Germinal center (tissue), 1 donor: ENCODE measurements around the gene GON4L.
"Not testable (repeated sequence)": the region's sequence is repeated elsewhere in the genome, so short reads cannot be mapped to it uniquely, and the experiment has no call there.

Experiments
- DNase-seq: peaks from one replicate; pipeline ENCODE4 v3.0.0; 2012; ENCODE audit warnings: mixed read lengths, low spot score

Gene GON4L

DNA sequence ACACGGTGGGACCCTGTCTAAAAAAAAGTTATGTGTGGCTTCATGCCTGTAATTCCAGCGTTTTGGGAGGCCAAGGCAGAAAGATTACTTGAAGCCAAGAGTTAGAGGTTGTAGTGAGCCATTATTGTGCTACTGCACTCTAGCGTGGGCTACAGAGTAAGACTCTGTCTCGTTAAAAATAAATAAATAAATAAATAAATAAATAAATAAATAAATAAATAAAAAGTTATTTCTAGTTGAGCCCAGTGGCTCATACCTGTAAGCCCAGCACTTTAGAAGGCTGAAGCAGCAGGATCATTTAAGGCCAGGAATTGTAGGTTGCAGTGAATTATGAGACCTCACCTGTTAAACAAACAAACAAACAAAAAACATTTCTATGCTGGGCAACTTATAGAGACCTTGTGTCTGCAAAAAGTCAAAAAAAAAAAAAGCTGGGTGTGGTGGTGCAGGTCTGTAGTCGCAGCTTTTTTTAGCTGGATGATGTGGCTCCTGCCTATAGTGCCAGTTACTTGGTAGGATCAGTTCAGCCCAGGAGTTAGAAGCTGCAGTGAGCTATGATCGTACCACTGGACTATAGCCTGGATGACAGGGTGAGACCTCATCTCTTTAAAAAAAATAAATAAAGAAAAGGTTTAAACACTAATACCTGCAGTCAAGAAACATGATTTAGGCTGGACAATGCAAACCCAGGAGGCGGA is 25.6 kb downstream of the GON4L start:
- no peak for DNase-seq

DNA sequence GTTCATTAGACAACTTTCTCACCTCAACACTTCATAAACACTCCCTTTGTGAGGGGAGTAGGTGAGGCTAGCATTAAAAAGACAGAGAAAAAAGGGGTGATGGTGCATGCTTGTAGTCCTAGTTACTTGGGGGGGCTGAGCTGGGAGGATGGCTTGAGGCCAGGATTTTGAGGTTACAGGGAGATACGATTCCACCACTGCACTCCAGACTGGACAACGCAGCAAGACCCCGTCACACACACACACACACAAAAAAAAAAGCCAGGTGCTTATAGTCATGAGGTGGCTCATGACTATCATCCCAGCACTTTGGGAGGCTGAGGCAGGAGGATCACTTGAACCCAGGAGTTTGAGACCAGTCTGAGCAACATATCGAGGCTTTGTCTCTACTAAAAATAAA is 29.6 kb downstream of the GON4L start:
- DNase-seq, result no peak

DNA sequence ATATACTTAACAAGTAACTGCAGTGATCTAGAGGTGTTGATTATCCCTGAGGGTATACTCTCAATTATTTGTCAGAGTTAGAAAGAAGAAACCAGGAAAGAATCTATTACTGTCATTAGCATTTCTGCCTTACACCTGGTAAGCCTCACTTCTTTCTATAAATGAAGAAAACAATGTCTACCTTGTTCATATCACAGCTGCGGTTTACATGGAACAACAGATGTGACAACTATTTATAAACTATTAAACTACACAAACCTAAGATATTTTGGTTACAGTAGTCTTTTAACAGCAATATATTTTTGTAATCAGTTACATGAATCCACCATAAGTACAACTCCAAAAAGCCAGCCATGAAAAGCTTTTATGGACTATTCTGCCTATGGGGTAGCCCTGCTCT is 40.7 kb downstream of the GON4L start:
- no peak for DNase-seq

DNA sequence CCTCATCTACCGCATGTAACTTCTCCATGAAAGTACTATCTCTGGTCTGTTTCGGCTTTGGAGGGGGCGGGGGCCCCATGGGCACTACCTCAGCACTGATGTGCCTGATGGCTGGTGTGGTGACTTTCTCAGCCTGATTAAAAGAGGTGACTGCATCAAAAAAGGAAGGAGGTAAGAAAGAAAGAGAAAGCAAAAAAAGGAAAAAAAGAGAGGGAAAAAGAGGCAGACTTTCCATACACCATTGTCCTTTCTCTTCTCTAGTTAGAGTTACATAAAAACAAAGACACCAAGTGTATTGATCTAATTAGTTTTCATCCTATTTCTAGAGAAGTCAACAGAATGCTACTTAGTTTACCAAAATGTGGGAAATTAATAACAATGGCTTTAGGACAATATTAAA is 43.3 kb downstream of the GON4L start:
- DNase-seq, result no peak

DNA sequence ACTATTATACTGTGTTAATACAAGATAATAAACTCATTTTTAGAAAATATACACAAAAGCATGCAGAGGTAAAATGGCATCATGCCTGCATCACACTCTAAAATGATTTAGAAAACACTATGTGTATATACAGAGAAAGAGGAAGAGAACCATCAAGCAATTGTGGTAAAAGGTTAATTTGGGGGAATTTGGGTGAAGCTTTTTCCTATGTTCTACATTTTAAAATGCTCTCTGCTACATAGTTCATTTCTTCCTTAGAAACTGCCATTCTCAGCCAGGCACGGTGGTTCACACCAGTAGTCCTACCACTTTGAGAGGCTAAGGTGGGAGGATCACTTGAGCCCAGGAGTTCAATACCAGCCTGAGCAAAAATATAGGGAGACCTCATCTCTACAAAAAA is 44.1 kb downstream of the GON4L start:
- no peak for DNase-seq

DNA sequence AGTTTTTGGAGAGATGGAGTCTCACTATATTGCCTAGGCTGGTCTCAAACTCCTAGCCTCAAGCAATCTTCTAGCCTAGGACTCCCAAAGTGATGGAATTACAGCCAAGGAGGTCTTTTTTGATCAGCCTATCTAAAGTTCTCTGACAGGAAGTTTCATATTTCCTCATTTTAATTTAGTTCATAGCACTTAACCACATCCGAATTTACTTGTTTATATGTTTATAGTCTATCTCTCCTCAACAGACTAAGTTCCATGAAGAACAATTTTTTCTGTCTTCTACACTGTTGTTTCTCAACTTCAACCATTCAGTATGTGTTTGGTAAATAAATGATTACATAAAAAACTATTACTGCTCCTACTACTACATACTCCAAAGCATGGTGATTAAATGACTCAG is 47.9 kb downstream of the GON4L start:
- no peak for DNase-seq

DNA sequence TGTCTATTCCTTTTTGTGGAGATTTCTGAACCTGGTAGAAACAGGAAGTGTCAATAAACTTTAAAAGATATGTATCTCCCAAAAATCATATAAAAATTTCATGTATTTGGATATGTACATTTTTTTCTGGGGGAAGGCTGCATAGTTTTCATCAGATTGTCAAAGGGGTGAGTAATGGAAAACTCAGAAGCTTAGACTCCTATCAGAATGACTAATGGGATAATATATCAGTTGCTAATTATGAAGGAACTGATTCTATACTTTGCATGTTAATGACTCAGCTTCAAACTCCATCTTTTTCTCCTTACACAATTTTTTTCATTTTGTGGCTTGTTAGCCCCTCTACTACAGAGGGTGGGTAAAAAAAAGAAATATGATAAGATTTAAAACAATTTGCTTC is 55.9 kb downstream of the GON4L start:
- no peak for DNase-seq

DNA sequence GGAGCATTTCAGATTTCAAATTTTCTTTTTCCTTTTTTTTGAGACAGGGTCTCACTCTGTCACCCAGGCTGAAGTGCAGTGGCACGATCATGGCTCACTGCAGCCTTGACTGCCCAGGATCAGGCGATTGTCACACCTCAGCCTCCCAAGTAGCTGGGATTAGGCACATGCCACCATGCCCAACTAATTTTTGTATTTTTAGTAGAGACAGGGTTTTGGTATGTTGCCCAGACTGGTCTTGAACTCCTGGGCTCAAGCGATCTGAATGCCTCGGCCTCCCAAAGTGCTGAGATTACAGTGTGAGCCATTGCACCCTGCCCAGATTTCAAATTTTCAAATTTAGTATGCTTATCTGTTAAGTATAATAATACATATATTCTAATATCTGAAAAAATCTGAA is 61.4 kb downstream of the GON4L start:
- not testable (repeated sequence) for DNase-seq

DNA sequence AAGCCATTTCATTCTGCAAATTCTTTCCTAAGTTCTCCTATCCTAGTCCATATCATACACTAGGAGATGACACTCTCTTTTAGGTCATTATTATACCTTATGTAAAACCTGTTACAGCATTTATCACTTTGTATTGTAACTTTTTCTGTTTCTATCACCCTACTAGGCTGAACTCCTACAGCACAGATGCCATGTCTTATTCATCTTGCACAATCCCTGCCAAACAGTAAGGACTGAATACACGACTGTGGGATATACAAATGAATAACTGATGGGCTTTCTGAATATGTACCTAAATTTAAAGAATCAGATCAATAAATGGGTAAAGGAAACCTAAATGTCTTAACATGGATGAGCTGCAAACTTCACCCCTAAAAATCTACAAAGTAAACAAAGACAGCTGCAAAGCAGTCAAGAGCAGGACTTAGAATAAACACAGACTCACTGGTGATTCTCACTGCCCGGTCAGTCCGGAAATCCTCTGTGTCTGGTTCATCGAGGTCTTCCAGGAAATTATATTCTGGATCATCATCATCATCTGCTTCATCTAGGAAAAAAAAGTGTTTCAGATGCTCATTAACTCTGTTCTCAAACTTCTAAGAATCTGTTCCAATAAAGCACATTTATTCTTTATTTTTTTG is 62.3 kb downstream of the GON4L start:
- no peak for DNase-seq

DNA sequence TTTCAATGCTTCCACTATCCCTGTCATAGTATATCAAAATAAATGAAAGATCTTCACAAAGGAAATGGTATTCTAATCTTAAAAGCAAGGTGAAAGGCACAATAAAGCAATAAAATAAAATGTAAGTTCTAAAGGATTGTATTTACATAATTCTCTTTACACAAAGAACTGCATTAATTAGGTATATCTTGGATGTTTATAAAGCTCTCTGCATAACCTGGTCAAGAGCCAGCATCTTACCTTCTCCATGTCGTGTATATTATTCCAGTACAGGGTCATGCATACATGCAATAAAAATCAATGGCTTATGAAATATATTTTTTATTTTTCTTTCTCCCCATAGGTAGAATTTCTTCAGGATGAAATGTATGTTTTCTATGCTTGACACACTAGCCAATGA is 63.8 kb downstream of the GON4L start:
- DNase-seq, result no peak

DNA sequence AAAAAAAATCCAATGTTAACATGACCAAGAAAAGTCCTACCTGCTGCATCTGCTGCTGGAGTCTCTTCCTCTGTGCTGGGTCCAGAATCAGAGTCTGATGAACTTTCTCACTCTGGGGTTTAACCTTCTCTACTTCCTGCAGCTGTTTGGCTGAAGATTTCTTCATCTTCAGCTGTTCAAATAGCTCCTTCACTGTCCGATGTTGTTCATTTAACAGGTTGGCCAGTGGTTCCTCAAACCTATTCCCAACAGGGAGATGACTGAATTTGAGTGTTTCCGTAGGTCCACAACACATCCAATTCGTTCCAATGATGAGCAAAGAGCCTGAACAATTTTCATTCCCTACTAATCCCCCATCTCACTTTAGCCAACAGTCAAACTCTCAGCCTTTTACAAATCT is 79.4 kb downstream of the GON4L start:
- no peak for DNase-seq

DNA sequence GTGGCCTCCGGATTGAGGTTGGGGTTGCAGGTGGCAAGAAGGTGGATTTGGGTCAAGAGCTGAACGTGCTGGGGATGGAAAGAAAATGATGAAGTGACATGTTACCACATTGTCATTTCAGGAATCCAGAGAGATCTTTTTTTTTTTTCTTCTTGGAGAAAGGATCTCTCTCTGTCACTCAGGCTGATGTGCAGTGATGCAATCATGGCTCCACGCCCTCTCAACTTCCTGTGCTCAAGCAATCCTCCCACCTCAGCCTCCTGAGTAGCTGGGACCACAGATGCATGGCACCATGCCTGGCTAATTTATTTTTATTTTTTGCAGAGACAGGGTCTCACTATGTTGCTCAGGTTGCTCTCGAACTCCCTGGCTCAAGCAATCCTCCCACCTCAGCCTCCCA is 80.6 kb downstream of the GON4L start:
- DNase-seq, result no peak

DNA sequence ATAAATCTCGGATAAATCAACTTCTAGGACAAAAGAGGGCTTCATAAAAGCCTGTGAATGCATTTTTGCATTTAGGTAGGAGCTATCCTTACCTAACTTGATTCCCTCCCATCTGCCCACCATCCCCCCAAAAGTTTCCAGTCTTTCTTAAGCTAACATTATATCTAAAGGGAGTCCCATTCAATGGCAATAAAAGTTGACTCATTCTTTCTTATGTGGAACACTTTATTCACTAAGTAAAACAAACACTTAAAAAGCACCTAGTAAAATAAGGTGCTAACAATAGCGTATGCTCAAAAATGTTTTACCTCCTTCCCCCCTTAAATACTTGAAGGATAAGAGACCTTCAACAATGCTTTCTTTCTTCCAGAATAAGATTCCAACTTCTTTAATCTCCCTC is 83.8 kb downstream of the GON4L start:
- no peak for DNase-seq

DNA sequence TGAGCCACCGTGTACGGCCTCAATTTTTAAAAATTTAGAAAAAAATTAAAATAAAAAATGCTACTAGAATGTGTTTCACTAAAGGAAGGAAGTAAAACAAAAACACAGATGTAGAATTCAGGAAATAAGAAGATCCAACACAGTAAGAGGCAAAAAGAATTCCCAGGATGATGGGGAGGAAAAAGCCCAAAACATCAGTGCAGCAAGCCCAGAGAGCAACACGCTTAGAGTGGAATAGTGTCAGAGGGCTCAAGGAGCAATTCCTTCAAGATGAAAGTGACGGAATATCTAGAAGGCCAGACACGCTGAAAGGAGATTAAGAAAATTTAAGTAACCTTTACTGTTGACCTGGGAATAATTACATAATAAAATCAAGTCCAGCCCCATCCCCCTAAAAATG is 87.8 kb downstream of the GON4L start:
- DNase-seq, result no peak

DNA sequence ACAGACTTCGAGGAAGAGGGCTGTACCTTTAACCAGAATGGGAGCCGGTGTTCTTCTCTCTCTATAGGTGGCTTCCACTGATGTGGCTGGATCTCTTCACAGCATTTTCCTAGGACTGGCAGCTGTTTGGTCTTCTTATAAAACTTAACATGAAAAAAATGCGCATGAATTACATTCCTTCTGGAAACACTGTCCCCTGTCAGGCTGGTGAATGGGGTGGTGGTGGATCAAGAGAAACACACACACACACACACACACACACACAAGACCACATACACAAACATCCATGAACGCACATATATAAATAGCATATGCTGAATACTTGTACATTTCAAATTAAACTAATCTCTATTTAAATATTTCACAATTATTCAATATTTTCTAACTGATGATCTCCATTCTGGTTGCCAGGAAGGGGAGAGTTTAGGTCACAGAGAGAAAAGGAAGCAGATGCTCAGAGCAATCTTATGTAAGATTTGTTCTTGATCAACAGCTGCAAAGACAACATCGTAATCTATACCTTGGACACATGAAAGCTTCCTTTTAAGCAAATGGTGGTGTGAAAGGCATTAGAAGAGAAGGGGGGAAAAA is 89.5 kb downstream of the GON4L start:
- DNase-seq, result not testable (repeated sequence)

DNA sequence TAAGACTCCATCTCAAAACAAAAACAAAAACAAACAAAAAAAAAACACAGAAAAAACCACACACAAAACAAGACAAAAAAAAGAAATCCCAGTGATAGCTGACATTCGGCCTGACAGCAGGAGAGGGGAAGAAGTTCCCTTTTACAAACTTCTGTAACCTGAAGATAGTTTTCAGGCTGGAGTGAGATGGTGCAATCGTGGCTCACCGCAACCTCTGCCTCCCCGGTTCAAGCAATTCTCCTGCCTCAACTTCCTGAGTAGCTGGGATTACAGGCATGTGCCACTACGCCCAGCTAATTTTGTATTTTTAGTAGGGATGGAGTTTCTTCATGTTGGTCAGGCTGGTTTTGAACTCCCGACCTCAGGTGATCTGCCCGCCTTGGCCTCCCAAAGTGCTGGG is 93.0 kb downstream of the GON4L start:
- DNase-seq, result not testable (repeated sequence)

DNA sequence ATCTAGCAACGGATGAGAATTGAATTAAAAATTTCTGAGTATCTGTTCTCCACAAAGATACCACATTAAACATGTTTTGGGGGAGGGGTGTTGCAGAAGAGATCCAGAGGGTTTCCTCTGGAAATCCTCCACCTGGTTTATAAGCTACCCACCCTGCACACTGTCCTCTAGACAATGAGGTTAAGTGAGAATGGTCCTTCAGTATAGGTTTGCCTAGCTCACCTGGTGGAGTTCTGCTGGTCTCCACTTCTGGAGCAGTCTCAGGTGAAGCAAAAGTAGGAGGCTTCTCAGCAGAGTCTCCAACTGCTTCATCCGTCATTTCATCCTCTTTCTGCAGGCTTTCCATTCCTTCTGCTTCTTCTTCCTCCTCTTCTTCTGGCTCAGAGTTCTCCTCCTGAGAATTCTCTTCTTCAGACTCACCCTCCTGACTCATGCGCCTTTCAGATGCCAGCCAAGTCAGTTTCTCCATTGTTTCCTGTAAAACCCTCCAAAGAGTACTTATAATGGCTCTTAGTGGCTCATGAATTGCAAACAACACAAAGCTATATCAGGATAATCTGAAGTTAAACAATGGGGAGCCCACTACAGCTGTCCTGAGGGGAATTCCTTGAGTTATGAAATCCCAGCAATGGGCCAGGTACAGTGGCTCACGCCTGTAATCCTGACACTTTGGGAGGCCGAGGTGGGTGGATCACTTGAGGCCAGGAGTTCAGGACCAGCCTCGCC is 93.8 kb downstream of the GON4L start:
- not testable (repeated sequence) for DNase-seq

DNA sequence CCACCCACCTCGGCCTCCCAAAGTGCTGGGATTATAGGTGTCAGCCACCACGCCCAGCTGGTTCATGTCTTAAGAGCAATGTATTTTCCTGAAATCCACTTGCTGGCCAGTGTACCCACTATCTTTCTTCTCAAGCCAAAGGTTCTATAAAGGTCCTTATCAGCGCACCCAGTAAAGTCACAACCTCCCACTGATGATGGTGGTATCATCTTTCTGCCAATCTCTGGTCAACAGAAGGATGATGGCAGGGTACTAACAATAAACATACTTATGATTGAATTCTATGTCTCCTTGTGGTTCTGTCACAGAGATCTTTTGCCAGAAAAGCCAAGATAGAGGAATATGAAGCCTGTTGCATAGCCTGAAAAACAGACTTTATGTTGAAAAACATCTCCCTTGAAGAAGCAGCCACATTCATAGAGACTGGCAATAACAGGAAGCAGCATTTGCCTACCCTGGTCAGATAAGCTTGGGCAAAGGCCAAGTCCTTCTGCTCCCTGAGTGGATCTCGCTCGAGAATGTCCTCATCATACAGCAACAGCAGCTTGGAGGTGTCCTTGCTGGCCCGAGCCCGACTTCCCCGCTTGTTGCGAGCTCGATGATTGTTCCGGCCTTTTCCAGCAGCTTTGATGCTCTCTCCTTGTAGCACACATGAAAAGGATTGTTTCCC is 95.1 kb downstream of the GON4L start:
- DNase-seq, result no peak

DNA sequence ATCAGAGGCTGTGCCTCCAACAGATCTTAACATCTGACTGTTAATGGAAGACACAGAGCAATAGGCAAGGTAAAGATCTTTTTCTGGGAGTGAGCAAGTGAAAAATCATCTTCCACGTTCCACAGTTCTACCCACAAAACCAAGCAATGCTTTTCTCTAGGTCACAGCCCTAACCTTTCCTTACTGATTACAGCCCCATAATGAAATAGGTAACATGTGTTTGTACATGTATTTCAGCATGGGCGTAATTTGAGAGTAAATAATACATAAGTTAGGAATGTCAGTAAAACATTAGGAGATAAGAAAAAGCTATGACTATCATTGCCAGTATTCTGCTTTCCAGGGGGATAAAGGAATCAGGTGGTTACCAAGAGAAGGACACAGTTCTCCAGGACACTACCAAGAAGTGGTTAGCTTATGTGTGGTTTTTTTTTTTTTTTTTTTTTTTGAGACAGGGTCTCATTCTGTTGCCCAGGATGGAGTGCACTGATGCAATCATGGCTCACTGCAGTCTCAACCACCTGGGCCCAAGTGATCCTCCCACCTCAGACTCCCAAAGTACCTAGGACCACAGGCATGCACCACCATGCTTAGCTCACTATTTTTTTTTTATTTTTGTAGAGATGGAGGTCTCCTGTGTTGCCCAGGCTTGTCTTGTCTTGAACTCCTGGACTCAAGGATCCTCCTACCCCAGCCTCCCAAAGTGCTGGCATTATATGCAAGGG is 96.1 kb downstream of the GON4L start:
- DNase-seq, result no peak

DNA sequence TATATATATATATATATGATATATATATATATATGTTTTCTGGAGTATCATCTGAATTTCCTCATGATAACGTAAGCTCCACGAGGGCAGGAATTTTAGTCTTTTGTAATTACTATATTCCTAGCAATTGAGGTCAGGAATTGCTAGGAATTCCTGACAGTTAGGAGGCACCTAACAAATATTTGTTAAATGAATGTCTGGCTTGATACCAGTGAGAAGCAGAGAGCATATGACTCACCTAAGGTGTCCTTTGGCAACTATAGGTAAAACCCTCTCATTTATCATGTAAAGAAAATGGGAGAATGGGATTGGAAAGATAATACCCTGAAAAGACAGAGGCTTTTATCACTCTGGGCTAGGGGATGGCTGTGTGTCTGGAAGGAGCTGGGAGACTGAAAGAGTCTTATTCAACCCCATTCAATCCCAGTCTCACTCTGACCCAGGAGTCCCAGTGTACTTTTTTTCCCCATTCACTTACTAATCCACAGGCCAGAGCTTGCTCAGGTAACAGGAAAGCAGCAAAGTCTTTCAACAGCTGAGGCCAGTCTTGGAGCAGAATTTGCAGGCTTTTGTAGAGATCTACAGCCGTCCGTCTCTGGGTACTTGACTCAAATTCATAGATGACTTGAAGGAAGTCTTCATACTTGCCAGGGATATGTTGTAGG is 96.9 kb downstream of the GON4L start:
- no peak for DNase-seq

DNA sequence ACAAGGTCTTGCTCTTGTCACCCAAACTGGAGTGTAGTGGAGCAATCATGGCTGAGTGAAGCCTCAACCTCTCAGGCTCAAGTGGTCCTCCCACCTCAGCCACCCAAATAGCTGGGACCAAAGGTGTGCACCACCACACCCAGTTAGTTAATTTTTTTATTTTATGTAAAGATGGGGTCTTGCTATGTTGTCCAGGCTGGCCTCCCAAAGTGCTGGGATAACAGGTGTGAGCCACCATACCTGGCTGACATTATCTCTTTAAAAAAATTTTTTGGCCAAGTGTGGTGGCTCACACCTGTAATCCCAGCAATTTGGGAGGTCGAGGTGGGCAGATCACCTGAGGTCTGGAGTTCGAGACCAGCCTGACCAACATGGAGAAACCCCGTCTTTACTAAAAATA is 98.0 kb downstream of the GON4L start:
- DNase-seq, result not testable (repeated sequence)
